ES-I3 (cell line): ENCODE data around the gene CHRNA5.

Source experiments
- H3K36me3 ChIP-seq: 2 replicates; pipeline ENCODE4 v1.6.1; 2013; ENCODE audit warnings: mild to moderate bottlenecking, low read length, control low read depth, moderate library complexity; ENCODE audit not compliant: insufficient read depth
- H3K4me1 ChIP-seq: 2 replicates; pipeline ENCODE4 v1.6.1; 2013; ENCODE audit warnings: mild to moderate bottlenecking, control low read depth, low read length; ENCODE audit not compliant: insufficient read depth
- H3K9ac ChIP-seq: 2 replicates; pipeline ENCODE4 v1.6.1; 2013; ENCODE audit warnings: low read depth, mild to moderate bottlenecking, low read length, moderate library complexity
- H3K9me3 ChIP-seq: 2 replicates; pipeline ENCODE4 v1.6.1; 2013; ENCODE audit warnings: mild to moderate bottlenecking, low read length, moderate library complexity; ENCODE audit not compliant: control insufficient read depth, insufficient read depth

The CHRNA5 gene

DNA sequence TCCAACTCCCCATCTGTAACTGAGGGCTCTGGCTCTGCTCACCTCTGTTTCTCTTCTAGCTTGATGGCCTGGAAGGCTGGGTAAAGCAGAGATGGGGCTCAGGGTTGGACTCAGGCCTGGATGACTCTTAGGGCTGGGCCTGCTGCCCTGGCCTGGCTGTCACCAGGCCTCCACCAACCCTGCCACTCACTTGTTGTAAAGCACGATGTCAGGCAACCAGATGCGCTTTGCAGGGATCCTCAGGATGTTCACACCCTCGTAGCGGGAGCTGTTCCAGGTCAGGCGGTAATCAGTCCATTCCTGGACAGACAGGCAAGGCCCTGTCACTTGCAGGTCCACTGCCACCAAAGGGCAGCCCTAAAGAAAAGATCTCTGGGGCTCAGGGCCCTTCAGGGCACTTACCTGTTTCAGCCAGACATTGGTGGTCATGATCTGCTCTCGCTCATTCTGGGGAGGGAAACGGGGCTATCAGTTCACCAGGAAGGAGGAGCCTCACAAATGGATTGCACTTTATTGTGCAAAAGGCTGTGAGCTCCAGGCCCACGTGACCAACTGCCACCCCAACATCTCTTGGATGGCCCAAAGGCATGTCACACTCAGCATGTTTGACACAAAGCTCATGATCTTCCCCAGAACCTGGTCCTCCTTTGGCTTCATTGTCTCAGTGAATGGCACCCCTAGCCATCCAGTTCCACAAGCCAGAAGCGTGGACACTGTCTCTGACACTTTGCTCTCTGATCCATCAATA is 65.7 kb downstream of the CHRNA5 start:
- Histone ChIP-seq H3K9ac (no peak overlapping the region), H3K36me3 (no peaks in the 10 kb centered on the region), H3K4me1 (no peaks in the 10 kb centered on the region), H3K9me3 (peaks cover 2% of the 10 kb centered on the region; the same call in 1 of the 2 replicates)

DNA sequence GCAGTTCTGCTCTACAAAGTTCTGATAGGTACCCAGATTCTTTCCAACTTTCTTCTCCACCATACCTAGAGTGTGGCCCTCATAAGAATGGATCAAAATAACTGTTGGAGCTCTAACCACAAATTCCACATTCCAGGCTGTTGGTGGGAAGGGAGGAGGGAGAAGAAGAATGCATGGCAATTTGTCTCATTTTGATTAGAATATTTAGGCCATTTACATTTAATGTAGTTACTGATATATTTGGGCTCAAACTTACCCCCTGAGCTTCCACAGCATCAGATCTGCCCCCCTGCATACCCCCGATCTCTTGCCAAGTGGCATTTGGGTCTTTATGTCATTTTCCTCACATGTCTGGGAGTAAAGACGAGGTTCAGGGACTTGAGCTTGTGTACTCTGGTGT is 68.0 kb downstream of the CHRNA5 start:
- Histone ChIP-seq H3K36me3 (no peaks in the 10 kb centered on the region), H3K9ac (no peak overlapping the region), H3K9me3 (peaks cover 2% of the 10 kb centered on the region; the same call in 1 of the 2 replicates), H3K4me1 (no peaks in the 10 kb centered on the region)

- Histone ChIP-seq H3K36me3 (no peaks in the 10 kb centered on the region), H3K4me1 (no peaks in the 10 kb centered on the region), H3K9ac (no peak overlapping the region), H3K9me3 (peaks cover 2% of the 10 kb centered on the region; the same call in 1 of the 2 replicates)
These were observed 69.2 kb downstream of the CHRNA5 start for GRCh38 chr15:78634210-78635145.

DNA sequence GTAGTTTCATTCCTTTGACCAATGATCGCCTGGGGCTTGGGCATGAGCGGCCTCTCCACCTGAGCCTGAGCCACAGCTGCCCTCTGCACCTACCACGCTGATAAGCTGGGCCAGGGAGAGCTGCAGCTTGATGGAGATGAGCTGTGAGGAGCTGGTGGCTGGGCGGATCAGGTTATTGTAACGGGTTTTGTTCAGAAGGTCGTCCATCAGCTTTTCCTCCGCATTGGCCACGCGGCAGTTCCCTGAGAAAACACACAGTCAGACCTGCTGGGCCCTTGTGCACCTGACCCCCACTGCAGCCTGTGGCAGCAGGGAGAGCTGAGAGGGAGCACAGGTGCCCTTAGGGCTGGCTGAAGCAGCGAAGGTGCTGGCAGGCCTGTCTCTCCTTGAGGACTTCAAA is 70.0 kb downstream of the CHRNA5 start:
- Histone ChIP-seq H3K36me3 (no peaks in the 10 kb centered on the region), H3K9me3 (peaks cover 2% of the 10 kb centered on the region; the same call in 1 of the 2 replicates), H3K4me1 (no peaks in the 10 kb centered on the region), H3K9ac (no peak overlapping the region)

DNA sequence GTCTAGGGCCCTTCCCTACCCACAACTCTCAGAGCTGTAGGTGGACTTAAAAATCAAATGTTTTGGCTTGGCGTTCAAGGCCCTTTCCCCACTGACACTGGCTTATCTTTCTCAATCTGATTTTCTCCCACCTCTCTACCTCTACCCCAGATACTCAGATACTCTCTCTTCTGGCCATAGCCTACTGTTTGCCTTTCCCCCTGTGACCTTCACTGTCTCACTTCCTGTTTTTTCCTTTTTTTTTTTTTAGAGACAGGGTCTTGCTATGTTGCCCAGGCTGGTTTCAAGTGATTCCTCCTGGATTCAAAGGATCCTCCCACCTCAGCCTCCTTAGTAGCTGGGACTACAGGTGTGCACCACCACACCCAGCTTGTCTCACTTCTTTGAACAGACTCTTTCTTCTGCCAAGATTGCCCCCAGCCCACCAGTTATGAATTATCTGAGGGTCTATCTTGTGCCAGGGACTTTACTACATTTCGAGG is 71.1 kb downstream of the CHRNA5 start:
- Histone ChIP-seq H3K36me3 (no peaks in the 10 kb centered on the region), H3K9me3 (peaks cover 2% of the 10 kb centered on the region; the same call in 1 of the 2 replicates), H3K9ac (no peak overlapping the region), H3K4me1 (no peaks in the 10 kb centered on the region)

DNA sequence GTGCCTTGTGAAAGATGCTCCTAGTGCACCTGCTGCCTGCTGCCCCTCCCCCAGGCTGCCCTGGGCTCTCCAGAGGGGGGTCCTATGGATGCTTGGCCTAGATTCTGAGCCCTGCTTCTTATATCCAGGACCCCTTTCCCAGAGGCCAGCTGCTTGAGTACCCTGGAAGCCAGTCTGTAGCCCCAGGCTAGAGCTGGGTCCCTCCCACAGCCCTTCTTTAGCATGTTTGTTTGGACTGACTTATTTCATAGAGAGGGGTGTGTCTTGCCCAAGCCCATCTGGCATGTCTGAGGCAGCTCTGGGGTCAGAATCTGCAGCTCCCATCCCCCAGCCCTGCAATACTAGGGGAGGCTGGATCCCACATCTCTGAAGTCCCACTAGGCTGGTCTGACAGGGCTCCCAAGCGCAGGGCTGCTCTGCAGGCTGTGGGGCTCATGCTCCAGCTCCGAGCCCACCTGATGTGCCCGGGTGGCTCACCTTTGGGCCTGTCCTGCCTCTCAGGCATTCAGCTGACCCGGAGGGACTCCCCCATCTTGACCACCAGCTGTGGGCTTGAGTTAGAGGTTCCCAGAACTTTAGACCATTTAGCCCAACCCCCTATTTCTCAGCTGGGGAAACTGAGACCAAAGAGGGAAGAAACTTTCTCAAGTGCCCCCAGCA is 72.6 kb downstream of the CHRNA5 start:
- Histone ChIP-seq H3K36me3 (no peaks in the 10 kb centered on the region), H3K9me3 (peaks cover 2% of the 10 kb centered on the region; the same call in 1 of the 2 replicates), H3K4me1 (peaks cover 5% of the 10 kb centered on the region), H3K9ac (no peak overlapping the region)

- Histone ChIP-seq H3K36me3 (no peaks in the 10 kb centered on the region), H3K4me1 (peaks cover 5% of the 10 kb centered on the region), H3K9ac (no peak overlapping the region), H3K9me3 (no peaks in the 10 kb centered on the region)
These were observed 73.5 kb downstream of the CHRNA5 start for GRCh38 chr15:78638658-78639314.

DNA sequence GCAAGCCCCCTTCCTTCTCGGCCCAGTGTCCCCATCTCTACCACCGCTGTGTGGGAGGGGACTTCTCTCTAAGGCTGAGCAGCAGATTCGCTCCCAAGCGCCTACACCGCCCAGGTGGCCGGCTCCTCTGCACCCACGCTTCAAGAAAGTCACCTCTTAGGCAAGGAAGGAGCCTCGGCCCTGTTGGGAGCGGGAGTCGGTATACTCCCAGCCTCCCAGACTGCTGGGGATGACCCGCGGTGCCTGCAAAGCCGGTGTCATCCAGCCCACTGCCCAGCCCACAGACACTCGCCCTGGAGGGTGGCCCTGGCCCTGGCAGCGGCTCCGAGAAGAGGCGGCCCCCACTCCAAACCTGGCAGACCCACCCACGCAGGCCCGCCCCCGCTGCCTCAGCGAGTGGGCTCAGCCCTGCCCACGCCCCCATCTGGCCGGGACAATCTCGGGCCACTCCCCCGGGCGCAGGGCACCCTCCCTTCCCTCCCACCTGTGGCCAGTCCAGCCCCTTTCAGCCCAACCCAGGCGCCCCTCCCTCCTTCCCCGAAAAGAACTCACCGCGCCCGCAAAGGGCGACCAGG is 75.3 kb downstream of the CHRNA5 start:
- no peaks in the 10 kb centered on the region for H3K9me3 ChIP-seq
- no peaks in the 10 kb centered on the region for H3K36me3 ChIP-seq
- H3K9ac ChIP-seq, result peak overlapping the region; percentile 66
- peaks cover 5% of the 10 kb centered on the region for H3K4me1 ChIP-seq

GRCh38 chr15:78641102-78641748 is 75.9 kb downstream of the CHRNA5 start, which contains the start of gene CHRNB4:
TSS of gene CHRNB4 (minus strand) at chr15:78641210. CDS start at chr15:78641133, 77 bp downstream.
- Histone ChIP-seq H3K36me3 (no peaks in the 10 kb centered on the region), H3K4me1 (peaks cover 5% of the 10 kb centered on the region), H3K9ac (peak within 1 kb of the TSS; percentile 66), H3K9me3 (no peaks in the 10 kb centered on the region)

DNA sequence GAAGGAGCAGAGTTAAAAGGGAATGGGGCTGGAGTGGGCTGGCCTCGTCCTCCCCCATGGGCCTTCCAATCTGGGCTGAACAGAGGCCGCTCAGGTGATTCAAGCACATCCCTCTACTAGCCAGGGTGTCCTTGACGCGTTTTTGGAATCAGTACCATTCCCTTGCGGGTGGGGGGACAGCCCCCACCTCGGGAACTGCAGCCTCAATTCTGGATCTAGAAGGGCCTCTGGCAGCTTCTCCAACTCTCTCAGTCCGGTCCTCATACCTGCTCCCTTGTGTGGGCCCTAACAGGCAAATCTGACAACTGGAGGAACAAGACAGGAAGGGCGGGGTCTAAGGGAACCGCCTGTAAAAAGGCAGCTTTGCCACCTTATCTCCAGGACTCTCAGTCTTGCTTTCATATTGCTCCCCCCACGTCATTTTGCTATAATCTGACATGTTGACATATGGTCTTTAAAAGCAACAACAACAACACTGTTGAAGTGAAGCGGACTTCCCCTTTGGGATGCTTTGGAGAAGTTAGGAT is 76.5 kb downstream of the CHRNA5 start:
- Histone ChIP-seq H3K36me3 (no peaks in the 10 kb centered on the region), H3K9ac (peak overlapping the region; percentile 66), H3K4me1 (peaks cover 5% of the 10 kb centered on the region), H3K9me3 (no peaks in the 10 kb centered on the region)

GRCh38 chr15:78642331-78642730 is 77.0 kb downstream of the CHRNA5 start:
- Histone ChIP-seq H3K36me3 (no peaks in the 10 kb centered on the region), H3K9ac (no peak overlapping the region), H3K9me3 (no peaks in the 10 kb centered on the region), H3K4me1 (peaks cover 5% of the 10 kb centered on the region)
